Measurements from ENCODE around the gene GTSF1L. TPM values are rescaled to one million over a fixed set of nuclear protein-coding genes. Genes with fewer than 3 reads are reported as not detected.
"Not testable (repeated sequence)": the region's sequence is repeated elsewhere in the genome, so short reads cannot be mapped to it uniquely, and the experiment has no call there.

GTSF1L gene
- not detected in 2 replicates for total RNA-seq

DNA sequence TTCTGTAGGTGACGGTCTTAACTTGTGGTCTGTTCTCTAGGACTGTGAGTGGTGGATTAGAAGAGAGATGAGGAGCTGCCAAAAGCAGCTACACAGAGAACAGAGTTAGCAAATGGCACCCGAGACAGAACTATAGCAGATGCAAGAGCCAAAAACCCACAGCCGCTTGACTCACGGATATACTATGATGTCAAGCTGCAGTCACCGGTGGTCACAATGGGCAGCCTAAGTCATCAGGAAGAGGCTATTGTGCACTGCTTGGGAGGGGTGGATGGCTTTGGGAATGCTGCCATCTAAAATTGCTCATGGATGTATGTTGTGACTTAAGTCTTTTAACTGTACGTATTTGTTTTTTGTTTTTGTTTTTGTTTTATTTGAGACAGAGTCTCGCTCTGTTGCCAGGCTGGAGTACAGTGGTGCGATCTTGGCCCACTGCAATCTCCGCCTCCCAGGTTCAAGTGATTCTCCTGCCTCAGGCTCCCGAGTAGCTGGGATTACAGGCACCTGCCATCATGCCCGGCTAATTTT is at the start of gene GTSF1L:
GTSF1L (minus strand) TSS at position 192 of the 528 bp plus-strand sequence. CDS start 308 bp downstream, outside the sequence.
- peak; percentile 55 for DNase-seq (ENCODE audit: extremely low read depth, low read depth, low spot score)

- DNase-seq (ENCODE audit: extremely low read depth, low read depth, low spot score), result no peak
Measured at GRCh38 chr20:43774754-43775153, 48.0 kb upstream of the GTSF1L start.

DNA sequence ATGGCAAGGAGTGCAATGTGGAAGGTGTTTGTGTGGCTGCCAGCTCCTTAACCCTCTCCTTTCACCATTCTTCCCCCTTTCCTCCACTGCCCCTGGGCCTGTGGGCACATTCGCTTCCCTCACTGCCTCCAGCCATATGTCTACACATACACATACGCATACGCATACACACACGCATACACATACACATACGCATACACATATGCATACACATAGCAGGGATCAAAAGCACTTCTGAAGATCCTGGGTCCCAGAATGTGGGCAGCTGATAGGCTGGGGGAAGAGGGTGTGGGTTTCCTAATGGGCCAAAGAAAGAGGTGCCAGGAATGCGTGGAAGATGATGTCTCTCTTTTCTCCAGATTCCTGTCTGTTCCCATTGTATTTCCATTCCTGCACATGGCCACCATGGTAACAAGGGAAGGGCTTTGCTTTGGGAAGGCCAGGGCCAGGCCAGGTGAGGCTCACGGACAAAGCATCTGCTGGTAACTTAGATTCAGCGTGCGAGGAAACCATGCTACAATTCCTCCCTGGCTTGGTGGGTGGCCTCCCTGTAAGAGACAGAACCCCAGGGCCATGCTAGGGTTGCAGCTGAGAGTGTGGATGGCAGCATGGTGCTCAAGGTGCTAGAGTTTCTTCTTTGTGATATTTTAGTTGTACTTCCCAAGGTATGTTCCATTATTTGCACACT is 44.8 kb upstream of the GTSF1L start:
- no peak for DNase-seq (ENCODE audit: extremely low read depth, low read depth, low spot score)

DNA sequence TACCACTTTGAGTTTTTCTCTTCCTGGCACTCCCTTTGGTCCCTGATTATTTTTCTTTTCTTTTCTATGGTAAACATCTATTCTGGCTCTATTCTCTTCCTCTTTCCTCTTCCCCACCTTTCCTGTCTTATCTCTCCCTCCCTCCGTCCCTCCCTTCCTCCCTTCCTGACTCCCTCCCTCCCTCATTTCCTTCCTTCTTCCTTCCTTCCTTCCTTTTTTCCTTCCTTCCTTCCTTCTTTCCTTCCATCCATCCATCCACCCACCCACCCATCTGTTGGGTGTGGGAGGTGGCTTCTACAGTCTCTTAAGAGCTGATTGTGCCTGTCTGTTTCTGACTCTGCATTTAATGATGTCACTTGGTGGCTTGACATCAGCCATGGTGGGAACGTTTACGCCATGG is 43.5 kb upstream of the GTSF1L start:
- no peak for DNase-seq (ENCODE audit: extremely low read depth, low read depth, low spot score)

- DNase-seq (ENCODE audit: extremely low read depth, low read depth, low spot score), result no peak
Measured at GRCh38 chr20:43767686-43768474, 41.1 kb upstream of the GTSF1L start.

- no peak for DNase-seq (ENCODE audit: extremely low read depth, low read depth, low spot score)
Measured at GRCh38 chr20:43766917-43767316, 40.1 kb upstream of the GTSF1L start.

DNA sequence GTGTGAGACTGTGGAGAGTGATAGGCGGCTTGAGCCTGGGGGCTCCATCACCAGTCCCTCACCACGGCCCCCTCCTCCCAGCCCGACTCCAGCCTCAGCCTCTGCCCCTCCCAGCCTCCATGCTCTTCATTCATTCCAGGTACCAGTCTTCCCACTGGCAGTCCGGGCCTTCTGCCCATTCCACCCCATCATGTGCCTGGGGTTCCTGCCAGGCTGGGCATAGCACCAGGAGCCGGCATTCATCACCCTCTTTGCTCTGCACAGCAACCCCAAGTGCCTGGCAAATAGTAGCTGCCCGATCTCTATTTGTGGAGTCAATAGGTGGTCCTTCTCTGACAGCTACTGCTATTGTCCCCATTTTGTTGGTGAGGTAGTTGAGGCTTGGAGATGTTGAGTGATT is 39.6 kb upstream of the GTSF1L start:
- DNase-seq (ENCODE audit: extremely low read depth, low read depth, low spot score), result no peak

DNA sequence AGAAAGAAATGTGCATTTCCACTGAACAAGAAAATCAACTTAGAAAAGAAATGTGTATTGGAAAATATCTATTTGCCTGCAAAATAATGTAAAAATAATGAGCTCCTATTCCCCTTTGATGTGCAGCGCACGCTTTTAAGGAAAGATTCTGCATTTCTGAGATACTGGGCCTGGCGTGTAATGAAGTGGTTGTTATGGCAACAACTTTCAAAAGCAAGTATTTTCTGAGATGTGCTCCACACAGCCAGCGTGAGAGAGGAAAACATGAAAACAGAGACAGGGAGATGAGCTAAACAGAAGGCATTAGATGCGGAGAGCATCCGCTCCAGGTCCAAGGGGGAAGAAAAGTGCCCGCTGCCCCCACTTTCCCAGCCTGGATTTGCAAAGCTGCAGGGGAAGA is 39.1 kb upstream of the GTSF1L start:
- no peak for DNase-seq (ENCODE audit: extremely low read depth, low read depth, low spot score)

DNA sequence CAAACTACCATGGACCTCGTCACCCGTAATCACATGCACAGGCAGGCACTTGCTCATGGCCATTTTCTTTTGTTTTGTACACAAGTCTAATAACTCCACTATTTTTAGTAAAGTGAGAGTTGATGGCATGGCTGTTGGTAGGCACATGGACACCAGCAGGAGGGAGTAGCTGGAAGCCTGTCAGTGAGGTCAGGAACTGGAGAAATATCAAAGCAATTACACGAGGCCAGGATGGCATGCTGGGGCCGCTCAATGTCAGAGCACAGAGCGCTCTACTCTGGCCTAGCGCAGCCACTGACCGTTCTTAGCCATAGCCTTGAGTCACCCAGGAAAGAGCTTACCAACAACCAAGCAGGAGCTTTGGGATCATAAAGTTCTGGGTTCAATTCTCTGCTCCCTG is 36.1 kb upstream of the GTSF1L start:
- DNase-seq (ENCODE audit: extremely low read depth, low read depth, low spot score), result no peak

- DNase-seq (ENCODE audit: extremely low read depth, low read depth, low spot score), result no peak
Measured at GRCh38 chr20:43761386-43762340, 34.9 kb upstream of the GTSF1L start.

- DNase-seq (ENCODE audit: extremely low read depth, low read depth, low spot score), result not testable (repeated sequence)
Measured at GRCh38 chr20:43757888-43758287, 31.1 kb upstream of the GTSF1L start.

- no peak for DNase-seq (ENCODE audit: extremely low read depth, low read depth, low spot score)
Measured at GRCh38 chr20:43755851-43756250, 29.0 kb upstream of the GTSF1L start.

GRCh38 chr20:43755390-43755789 is 28.6 kb upstream of the GTSF1L start:
- DNase-seq (ENCODE audit: extremely low read depth, low read depth, low spot score), result no peak

- DNase-seq (ENCODE audit: extremely low read depth, low read depth, low spot score), result no peak
Measured at GRCh38 chr20:43752561-43753301, 25.9 kb upstream of the GTSF1L start.

- DNase-seq (ENCODE audit: extremely low read depth, low read depth, low spot score), result no peak
Measured at GRCh38 chr20:43752051-43752360, 25.2 kb upstream of the GTSF1L start.

DNA sequence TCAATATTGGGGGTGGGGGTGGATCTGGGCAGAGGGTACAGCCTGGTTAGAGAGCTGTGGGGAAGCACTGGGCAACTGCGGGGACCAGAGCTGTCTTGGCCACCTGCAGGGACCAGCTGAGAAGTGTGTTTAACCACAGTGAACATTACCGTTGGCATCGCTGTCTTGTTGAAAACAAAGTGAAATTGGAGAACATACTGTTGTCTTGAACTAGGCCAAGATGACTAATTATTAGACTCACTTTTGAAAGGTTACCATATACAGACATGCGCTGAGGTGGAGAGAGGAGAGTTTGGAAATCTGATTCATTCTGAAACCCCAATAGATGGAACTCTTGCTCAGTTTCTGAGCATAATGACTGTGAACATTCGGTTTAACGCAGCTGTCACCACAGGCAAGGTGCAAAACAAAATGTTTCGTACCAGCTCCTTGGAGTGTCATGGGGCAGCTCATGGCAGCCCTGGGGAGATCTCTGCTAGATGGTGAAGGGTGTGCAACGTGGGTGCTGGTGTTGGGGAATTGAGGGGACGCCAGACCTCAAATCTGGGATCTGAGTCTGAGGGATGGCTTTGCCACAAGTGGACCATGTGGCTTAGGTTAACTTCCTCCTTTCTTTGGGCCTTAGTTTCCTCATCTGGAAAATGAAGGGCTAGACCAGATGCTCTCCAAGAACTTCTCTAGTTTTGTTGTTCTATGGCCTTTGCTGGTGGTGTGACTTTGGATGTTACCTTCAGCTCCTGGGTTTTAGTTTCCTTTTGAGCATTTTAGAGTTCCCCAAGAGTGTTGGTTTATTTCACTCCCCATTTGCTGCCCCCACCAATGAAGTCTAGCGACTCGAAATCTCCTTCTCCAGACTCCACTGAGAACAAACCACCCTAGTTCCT is 24.6 kb upstream of the GTSF1L start:
- DNase-seq (ENCODE audit: extremely low read depth, low read depth, low spot score), result no peak

- no peak for DNase-seq (ENCODE audit: extremely low read depth, low read depth, low spot score)
Measured at GRCh38 chr20:43750774-43751166, 24.0 kb upstream of the GTSF1L start.

DNA sequence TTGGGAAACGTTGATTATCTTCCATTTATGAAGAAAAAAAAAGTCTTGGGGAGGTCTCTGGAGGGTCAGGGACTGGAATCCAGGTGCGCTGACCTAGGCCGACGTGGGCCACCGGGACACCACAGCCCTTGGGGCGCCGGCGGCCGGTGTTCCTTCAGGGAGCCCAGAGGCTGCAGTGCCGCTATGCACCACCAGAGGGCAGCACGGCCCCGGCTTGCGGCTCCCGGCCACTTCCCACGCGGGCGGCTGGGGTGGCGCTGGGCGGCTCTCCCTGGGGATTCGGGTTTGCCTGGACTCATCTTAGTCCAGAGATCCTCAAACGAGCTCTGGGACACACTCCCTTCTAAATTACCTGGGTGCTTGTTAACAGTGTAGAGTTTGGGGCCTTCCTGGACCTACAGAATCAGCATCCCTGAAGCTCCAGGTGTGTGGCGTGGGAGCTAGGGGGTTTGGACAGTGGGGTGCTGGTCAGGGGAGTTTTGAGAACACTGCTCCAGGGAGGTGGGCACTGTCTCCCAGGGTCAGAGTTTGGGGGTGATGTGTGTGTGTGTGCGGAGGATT is 23.0 kb upstream of the GTSF1L start:
- DNase-seq (ENCODE audit: extremely low read depth, low read depth, low spot score), result no peak

DNA sequence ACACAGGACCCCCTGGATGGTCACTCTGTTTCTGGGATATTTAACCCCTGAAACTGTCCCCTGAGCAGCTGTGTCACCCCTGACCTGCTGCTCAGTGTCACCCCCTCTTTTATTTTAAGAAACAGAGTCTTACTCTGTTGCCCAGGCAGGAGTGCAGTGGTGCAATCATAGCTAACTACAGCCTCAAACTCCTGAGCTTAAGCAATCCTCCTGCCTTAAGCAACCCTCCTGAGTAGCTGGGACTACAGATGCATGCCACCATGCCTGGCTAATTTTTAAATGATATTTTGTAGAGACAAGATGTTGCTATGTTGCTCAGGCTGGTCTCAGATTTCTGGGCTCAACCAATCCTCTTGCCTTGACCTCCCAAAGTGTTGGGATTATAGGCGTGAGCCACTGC is 21.5 kb upstream of the GTSF1L start:
- no peak for DNase-seq (ENCODE audit: extremely low read depth, low read depth, low spot score)

All from glomerular endothelial cell (primary cell).